AG04450 (cell line): Measurements from ENCODE around the gene PHF14. TPM values are rescaled to one million over a fixed set of nuclear protein-coding genes. Genes with fewer than 3 reads are reported as not detected.

ENCODE experiments used
- CTCF ChIA-PET: fragments of 300-600, 350-600 bp; formaldehyde crosslinking; extraction: SDS; loops from one replicate; lab custom pipeline; 2022; ENCODE audit warnings: antibody characterized with exemption, inconsistent platforms; lab: Charles Lee
- POLR2A ChIA-PET: fragments of 350-600 bp; formaldehyde crosslinking; extraction: SDS; loops from one replicate; lab custom pipeline; 2021; ENCODE audit warnings: antibody characterized with exemption, inconsistent platforms; lab: Yijun Ruan, JAX
- DNase-seq: peaks from one replicate; pipeline ENCODE4 v3.0.0-alpha.2; 2011; ENCODE audit warnings: low read depth, low spot score
- H3K27ac ChIP-seq: one replicate; pipeline ENCODE4 v1.5.1; 2012; ENCODE audit warnings: low read depth, low read length, control low read depth
- H3K27me3 ChIP-seq: one replicate; pipeline ENCODE4 v1.6.0; 2012; ENCODE audit warnings: low read length; ENCODE audit not compliant: control insufficient read depth, insufficient read depth
- H3K4me3 ChIP-seq: 2 replicates; pipeline ENCODE4 v1.5.1; 2011; ENCODE audit warnings: mild to moderate bottlenecking, low read depth, low read length, control low read depth
- H3K9me3 ChIP-seq: 2 replicates; pipeline ENCODE4 v1.5.1; 2012; ENCODE audit warnings: low read length; ENCODE audit not compliant: control insufficient read depth, insufficient read depth
- CTCF ChIP-seq: IDR thresholded peaks from 2 replicates; pipeline ENCODE4 v1.5.1; 2011; ENCODE audit warnings: low read depth, low read length, control low read depth, inconsistent platforms
- polyA plus RNA-seq: library from polyadenylated mRNA; depleted of rRNA; stranded (reverse); fragments of >200 nt; gene quantifications from 2 replicates; pipeline ENCODE4 v1.2.3, GENCODE V29; 2011

The PHF14 gene
- polyA plus RNA-seq, 1 experiment, result 26.2 TPM

DNA sequence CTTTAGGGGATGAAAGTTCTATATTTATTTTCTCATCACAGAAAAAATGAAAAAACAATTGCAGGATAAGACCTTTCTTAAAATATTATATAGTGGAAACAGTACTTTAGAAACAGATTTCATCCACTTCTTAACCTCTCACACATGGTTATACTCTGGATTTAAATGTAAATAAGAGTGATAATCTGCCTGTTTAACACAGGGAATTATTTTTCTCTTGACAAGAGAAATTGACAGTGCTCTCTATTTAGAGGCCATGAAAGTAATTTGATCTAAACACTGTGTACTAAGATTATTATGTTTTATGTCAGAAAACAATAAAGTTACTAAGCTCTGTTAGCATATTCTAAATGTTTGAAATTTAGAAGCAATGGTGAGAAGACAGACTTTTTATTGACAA, 88.4 kb downstream of the PHF14 start:
- no peak overlapping the region for H3K4me3 ChIP-seq

GRCh38 chr7:11069591-11069990, 95.9 kb downstream of the PHF14 start:
- Histone ChIP-seq H3K27ac (no peak overlapping the region), H3K9me3 (no peaks in the 10 kb centered on the region), H3K27me3 (no peaks in the 10 kb centered on the region), H3K4me3 (no peak overlapping the region)
- DNase-seq, result no peak
- no peak for TF ChIP-seq CTCF
- ChIA-PET POLR2A (no interaction called here), CTCF (no interaction called here)

More for the DNA sequence above, 88.4 kb downstream of the PHF14 start:
- Histone ChIP-seq H3K27ac (no peak overlapping the region), H3K27me3 (no peaks in the 10 kb centered on the region), H3K9me3 (no peaks in the 10 kb centered on the region)
- ChIA-PET CTCF (no interaction called here), POLR2A (no interaction called here)
- no peak for DNase-seq
- TF ChIP-seq CTCF, result no peak

- Histone ChIP-seq H3K9me3 (peaks cover 3% of the 10 kb centered on the region), H3K27ac (no peak overlapping the region), H3K27me3 (no peaks in the 10 kb centered on the region), H3K4me3 (no peak overlapping the region)
- ChIA-PET CTCF (interaction anchor here (3.7 kb wide), 1 partner anchor 134 kb away, joined by 14 read pairs; no protein-coding TSS in a partner anchor), POLR2A (no interaction called here)
- TF ChIP-seq CTCF, result no peak
- no peak for DNase-seq
Observed at GRCh38 chr7:11077816-11078215, 104.1 kb downstream of the PHF14 start.

DNA sequence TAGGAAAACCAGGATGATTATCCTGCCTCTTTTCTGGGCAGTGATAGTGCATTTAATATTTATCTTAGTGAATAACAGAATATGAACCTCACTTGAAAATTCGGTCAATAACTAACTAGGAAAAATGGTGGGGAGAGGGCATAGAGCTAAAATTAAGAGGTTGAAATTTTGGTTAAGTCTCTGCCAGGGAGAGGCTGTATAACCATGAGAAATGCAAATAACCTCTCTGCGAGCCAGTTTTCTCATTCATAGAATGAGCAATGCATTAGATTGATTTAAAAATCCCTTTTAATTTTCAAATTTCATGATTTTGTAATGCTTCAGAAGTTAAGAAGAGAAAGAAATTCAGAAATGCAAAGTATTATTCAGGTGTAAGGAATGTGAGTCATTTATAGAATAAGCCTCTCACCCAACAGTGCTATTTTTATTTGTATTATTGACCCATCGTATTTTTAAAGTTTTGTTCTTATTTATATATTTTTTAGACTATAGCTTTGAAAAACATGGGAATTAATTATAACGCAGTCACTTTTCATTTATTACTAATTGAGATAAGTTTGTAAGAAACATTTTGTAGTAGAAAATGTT, 104.7 kb downstream of the PHF14 start:
- ChIA-PET CTCF (interaction anchor here (3.7 kb wide), 1 partner anchor 134 kb away, joined by 14 read pairs; no protein-coding TSS in a partner anchor), POLR2A (no interaction called here)
- no peak for TF ChIP-seq CTCF
- no peak overlapping the region for H3K4me3 ChIP-seq
- no peak for DNase-seq
- no peaks in the 10 kb centered on the region for H3K27me3 ChIP-seq
- peaks cover 6% of the 10 kb centered on the region for H3K9me3 ChIP-seq
- H3K27ac ChIP-seq, result no peak overlapping the region

DNA sequence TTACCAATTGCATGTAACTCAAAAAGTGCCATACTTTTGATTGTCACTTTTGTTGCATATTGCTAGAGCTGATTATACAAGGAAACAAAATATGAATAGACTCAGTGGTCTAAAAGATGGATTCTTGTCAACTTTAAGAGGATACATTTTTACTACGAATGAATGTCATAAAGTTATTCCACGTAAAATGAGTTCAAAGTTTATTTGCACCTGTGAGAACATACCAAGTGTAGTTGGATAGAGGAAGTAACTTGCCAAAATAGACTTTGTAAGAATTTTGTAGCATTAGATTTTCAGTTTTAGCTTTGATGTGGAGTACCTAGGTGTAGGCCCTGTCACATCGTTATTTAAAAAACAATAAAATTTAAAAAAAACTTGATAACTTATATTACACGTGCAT, 106.2 kb downstream of the PHF14 start:
- POLR2A ChIA-PET, result no interaction called here
- Histone ChIP-seq H3K4me3 (no peak overlapping the region), H3K27ac (no peak overlapping the region), H3K27me3 (no peaks in the 10 kb centered on the region), H3K9me3 (peaks cover 6% of the 10 kb centered on the region)
- DNase-seq, result no peak
- CTCF ChIA-PET, result interaction anchor here (3.7 kb wide), 1 partner anchor 132 kb away, joined by 14 read pairs; no protein-coding TSS in a partner anchor
- no peak for TF ChIP-seq CTCF
